ENCODE measurements around the gene KREMEN1. TPM values are rescaled to one million over a fixed set of nuclear protein-coding genes. Genes with fewer than 3 reads are reported as not detected.

The KREMEN1 gene
- total RNA-seq, 1 donor from 2014 or later = 102 TPM

- no peak overlapping the region for H3K4me3 ChIP-seq
- peaks cover 3% of the 10 kb centered on the region for H3K9me3 ChIP-seq (replicated peaks)
- intact Hi-C loops (cut with micrococcal nuclease) = no loop called here
- peaks cover 11% of the 10 kb centered on the region for H3K4me1 ChIP-seq
- H3K36me3 ChIP-seq = no peaks in the 10 kb centered on the region
- no peak overlapping the region for H3K27ac ChIP-seq (replicated peaks)
- TF ChIP-seq, protein P1, sequence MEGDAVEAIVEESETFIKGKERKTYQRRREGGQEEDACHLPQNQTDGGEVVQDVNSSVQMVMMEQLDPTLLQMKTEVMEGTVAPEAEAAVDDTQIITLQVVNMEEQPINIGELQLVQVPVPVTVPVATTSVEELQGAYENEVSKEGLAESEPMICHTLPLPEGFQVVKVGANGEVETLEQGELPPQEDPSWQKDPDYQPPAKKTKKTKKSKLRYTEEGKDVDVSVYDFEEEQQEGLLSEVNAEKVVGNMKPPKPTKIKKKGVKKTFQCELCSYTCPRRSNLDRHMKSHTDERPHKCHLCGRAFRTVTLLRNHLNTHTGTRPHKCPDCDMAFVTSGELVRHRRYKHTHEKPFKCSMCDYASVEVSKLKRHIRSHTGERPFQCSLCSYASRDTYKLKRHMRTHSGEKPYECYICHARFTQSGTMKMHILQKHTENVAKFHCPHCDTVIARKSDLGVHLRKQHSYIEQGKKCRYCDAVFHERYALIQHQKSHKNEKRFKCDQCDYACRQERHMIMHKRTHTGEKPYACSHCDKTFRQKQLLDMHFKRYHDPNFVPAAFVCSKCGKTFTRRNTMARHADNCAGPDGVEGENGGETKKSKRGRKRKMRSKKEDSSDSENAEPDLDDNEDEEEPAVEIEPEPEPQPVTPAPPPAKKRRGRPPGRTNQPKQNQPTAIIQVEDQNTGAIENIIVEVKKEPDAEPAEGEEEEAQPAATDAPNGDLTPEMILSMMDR (IDR thresholded peaks at IDR 0.05; ENCODE audit: borderline replicate concordance) = no peak
- H3K27me3 ChIP-seq (ENCODE audit: low read depth) = no peaks in the 10 kb centered on the region
- DNase-seq = no peak
These were observed 122.5 kb downstream of the KREMEN1 start for GRCh38 chr22:29195118-29195963.

- H3K4me3 ChIP-seq = no peak overlapping the region
- no peaks in the 10 kb centered on the region for H3K36me3 ChIP-seq
- DNase-seq = no peak
- no peak overlapping the region for H3K27ac ChIP-seq (replicated peaks)
- peaks cover 3% of the 10 kb centered on the region for H3K9me3 ChIP-seq (replicated peaks)
- intact Hi-C loops (cut with micrococcal nuclease) = no loop called here
- peaks cover 11% of the 10 kb centered on the region for H3K4me1 ChIP-seq
- H3K27me3 ChIP-seq (ENCODE audit: low read depth) = no peaks in the 10 kb centered on the region
- TF ChIP-seq, protein P1 (IDR thresholded peaks at IDR 0.05; ENCODE audit: borderline replicate concordance) = no peak
These were observed 123.3 kb downstream of the KREMEN1 start for GRCh38 chr22:29195964-29196666.

- no peak overlapping the region for H3K4me3 ChIP-seq
- peaks cover 17% of the 10 kb centered on the region for H3K4me1 ChIP-seq
- no peaks in the 10 kb centered on the region for H3K27me3 ChIP-seq (ENCODE audit: low read depth)
- TF ChIP-seq, protein P1 (IDR thresholded peaks at IDR 0.05; ENCODE audit: borderline replicate concordance) = no peak
- intact Hi-C loops (cut with micrococcal nuclease) = no loop called here
- no peak for DNase-seq
- no peak overlapping the region for H3K27ac ChIP-seq (replicated peaks)
- peaks cover 3% of the 10 kb centered on the region for H3K9me3 ChIP-seq (replicated peaks)
- no peaks in the 10 kb centered on the region for H3K36me3 ChIP-seq
These were observed 124.3 kb downstream of the KREMEN1 start for GRCh38 chr22:29197096-29197495.

GRCh38 chr22:29198240-29198639, 125.4 kb downstream of the KREMEN1 start:
- H3K9me3 ChIP-seq (replicated peaks) = peaks cover 3% of the 10 kb centered on the region
- no peaks in the 10 kb centered on the region for H3K36me3 ChIP-seq
- H3K4me3 ChIP-seq = no peak overlapping the region
- H3K4me1 ChIP-seq = peaks cover 28% of the 10 kb centered on the region
- TF ChIP-seq, protein P1 (IDR thresholded peaks at IDR 0.05; ENCODE audit: borderline replicate concordance) = no peak
- DNase-seq = no peak
- H3K27ac ChIP-seq (replicated peaks) = no peak overlapping the region
- H3K27me3 ChIP-seq (ENCODE audit: low read depth) = no peaks in the 10 kb centered on the region
- intact Hi-C loops (cut with micrococcal nuclease) = no loop called here

DNA sequence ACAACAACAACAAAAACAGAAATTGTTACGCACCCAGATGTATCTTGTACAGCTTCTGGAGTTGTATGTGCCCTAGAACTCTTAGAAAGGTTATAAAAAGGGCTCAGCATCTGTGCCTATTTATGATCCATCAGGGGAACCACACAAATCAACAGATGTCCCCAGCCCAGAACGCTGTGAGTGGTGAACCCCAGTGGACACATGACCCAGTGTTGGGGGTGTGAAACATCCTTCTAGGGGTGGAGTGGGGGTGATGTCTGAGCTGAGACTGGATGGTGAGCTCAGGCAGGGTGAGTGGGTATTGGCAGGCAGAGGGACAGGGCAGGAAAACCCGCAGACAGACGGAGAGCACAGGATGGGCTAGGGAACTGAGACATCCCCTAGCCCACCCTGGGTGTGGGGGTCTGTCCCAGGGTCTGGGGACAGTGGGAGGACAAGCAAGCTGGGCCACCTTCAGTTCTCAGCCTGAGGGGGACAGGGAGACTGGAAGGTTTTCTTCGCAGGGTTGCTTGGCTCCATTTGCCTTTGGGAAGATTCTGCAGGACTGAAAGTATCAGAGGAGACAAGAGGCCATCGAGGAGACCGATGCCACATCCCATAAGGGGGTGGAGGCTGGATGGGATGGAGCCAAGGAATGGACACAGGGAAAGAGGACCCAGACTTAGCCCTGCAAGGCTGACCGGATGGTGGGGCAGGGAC, 127.0 kb downstream of the KREMEN1 start:
- Histone ChIP-seq H3K27me3 (ENCODE audit: low read depth) (no peaks in the 10 kb centered on the region), H3K36me3 (no peaks in the 10 kb centered on the region), H3K27ac (replicated peaks) (no peak overlapping the region), H3K9me3 (replicated peaks) (peaks cover 3% of the 10 kb centered on the region), H3K4me3 (no peak overlapping the region), H3K4me1 (peaks cover 28% of the 10 kb centered on the region)
- TF ChIP-seq, protein P1 (IDR thresholded peaks at IDR 0.05; ENCODE audit: borderline replicate concordance) = no peak
- no peak for DNase-seq
- intact Hi-C loops (cut with micrococcal nuclease) = no loop called here
